Measurements from ENCODE around the gene CDS2. TPM values are rescaled to one million over a fixed set of nuclear protein-coding genes. Genes with fewer than 3 reads are reported as not detected.

CDS2 gene
- total RNA-seq, 2 experiments from 2014 or later: 56.2 to 58.3 TPM

GRCh38 chr20:5184684-5185083 is 57.9 kb downstream of the CDS2 start:
- CTCF ChIA-PET: interaction anchor here (2.2 kb wide), 1 partner anchor 58 kb away, joined by 12 read pairs; the partner anchor contains the start of gene CDS2
- Mint-ChIP-seq H3K9me3 (ENCODE audit: insufficient read depth) (no peaks in the 10 kb centered on the region), H3K4me3 (no peak overlapping the region), H3K27ac (no peak overlapping the region), H3K36me3 (ENCODE audit: low read depth) (peaks cover 36% of the 10 kb centered on the region), H3K27me3 (ENCODE audit: low read depth) (no peaks in the 10 kb centered on the region), H3K4me1 (ENCODE audit: low read depth) (no peaks in the 10 kb centered on the region)
- ATAC-seq: no peak
- POLR2A ChIA-PET: no interaction called here
- no peak for DNase-seq

GRCh38 chr20:5187122-5187521 is 60.3 kb downstream of the CDS2 start:
- ChIA-PET CTCF (interaction anchor here (0.6 to 1.6 kb wide), 4 partner anchors 36 to 130 kb away, joined by 3 to 6 read pairs (median 4); partner anchors contain the start of gene CDS2), POLR2A (interaction anchor here (1.3 kb wide), 1 partner anchor 68 kb away, joined by 5 read pairs; no protein-coding TSS in a partner anchor)
- peaks cover under 1% of the 10 kb centered on the region for H3K4me1 Mint-ChIP-seq (ENCODE audit: low read depth)
- H3K27me3 Mint-ChIP-seq (ENCODE audit: low read depth): no peaks in the 10 kb centered on the region
- DNase-seq: no peak
- H3K36me3 Mint-ChIP-seq (ENCODE audit: low read depth): peaks cover 47% of the 10 kb centered on the region
- H3K27ac Mint-ChIP-seq: no peak overlapping the region
- H3K9me3 Mint-ChIP-seq (ENCODE audit: insufficient read depth): no peaks in the 10 kb centered on the region
- ATAC-seq: no peak
- H3K4me3 Mint-ChIP-seq: no peak overlapping the region

- DNase-seq (no peak), ATAC-seq (no peak)
- ChIA-PET POLR2A (no interaction called here), CTCF (interaction anchor here (1.6 kb wide), 1 partner anchor 62 kb away, joined by 6 read pairs; the partner anchor contains the start of gene CDS2)
- H3K4me1 Mint-ChIP-seq (ENCODE audit: low read depth): peaks cover 9% of the 10 kb centered on the region
- H3K4me3 Mint-ChIP-seq: no peak overlapping the region
- no peaks in the 10 kb centered on the region for H3K9me3 Mint-ChIP-seq (ENCODE audit: insufficient read depth)
- H3K36me3 Mint-ChIP-seq (ENCODE audit: low read depth): peaks cover 39% of the 10 kb centered on the region
- H3K27me3 Mint-ChIP-seq (ENCODE audit: low read depth): no peaks in the 10 kb centered on the region
- no peak overlapping the region for H3K27ac Mint-ChIP-seq
Observed at GRCh38 chr20:5188736-5189135, 61.9 kb downstream of the CDS2 start.

GRCh38 chr20:5189917-5190316 is 63.1 kb downstream of the CDS2 start:
- Mint-ChIP-seq H3K36me3 (ENCODE audit: low read depth) (peaks cover 36% of the 10 kb centered on the region), H3K27ac (no peak overlapping the region), H3K4me1 (ENCODE audit: low read depth) (peaks cover 9% of the 10 kb centered on the region), H3K27me3 (ENCODE audit: low read depth) (no peaks in the 10 kb centered on the region), H3K4me3 (no peak overlapping the region), H3K9me3 (ENCODE audit: insufficient read depth) (no peaks in the 10 kb centered on the region)
- ChIA-PET POLR2A (interaction anchor here (1.0 to 1.5 kb wide), 3 partner anchors 59 to 70 kb away, joined by 3 to 7 read pairs (median 3); partner anchors contain the start of genes CDS2 and PCNA), CTCF (interaction anchor here (0.6 to 5.1 kb wide), 5 partner anchors 43 to 189 kb away, joined by 3 to 115 read pairs (median 4); partner anchors contain the start of genes CDS2 and PCNA)
- no peak for ATAC-seq
- no peak for DNase-seq

GRCh38 chr20:5190444-5190843 is 63.6 kb downstream of the CDS2 start:
- H3K27me3 Mint-ChIP-seq (ENCODE audit: low read depth): no peaks in the 10 kb centered on the region
- no peak overlapping the region for H3K27ac Mint-ChIP-seq
- DNase-seq (no peak), ATAC-seq (no peak)
- ChIA-PET POLR2A (interaction anchor here (1.0 to 1.5 kb wide), 2 partner anchors 59 to 71 kb away, joined by 3 to 7 read pairs; partner anchors contain the start of gene PCNA), CTCF (interaction anchor here (0.7 to 5.1 kb wide), 5 partner anchors 16 to 134 kb away, joined by 3 to 115 read pairs (median 29); partner anchors contain the start of genes CDS2 and PCNA)
- no peaks in the 10 kb centered on the region for H3K9me3 Mint-ChIP-seq (ENCODE audit: insufficient read depth)
- H3K4me3 Mint-ChIP-seq: no peak overlapping the region
- H3K4me1 Mint-ChIP-seq (ENCODE audit: low read depth): peaks cover 9% of the 10 kb centered on the region
- H3K36me3 Mint-ChIP-seq (ENCODE audit: low read depth): peaks cover 36% of the 10 kb centered on the region

GRCh38 chr20:5191829-5192569 is 65.2 kb downstream of the CDS2 start:
- no peaks in the 10 kb centered on the region for H3K9me3 Mint-ChIP-seq (ENCODE audit: insufficient read depth)
- peak overlapping the region; percentile 60 for H3K27ac Mint-ChIP-seq
- peaks cover 9% of the 10 kb centered on the region for H3K4me1 Mint-ChIP-seq (ENCODE audit: low read depth)
- DNase-seq: peak; percentile 62
- ChIA-PET CTCF (interaction anchor here (0.6 to 5.1 kb wide), 30 partner anchors 11 to 595 kb away, joined by 3 to 115 read pairs (median 4); partner anchors contain the start of genes CDS2 and PCNA), POLR2A (interaction anchor here (1.3 to 2.5 kb wide), 4 partner anchors 22 to 76 kb away, joined by 3 to 19 read pairs (median 7); partner anchors contain the start of genes CDS2 and PCNA)
- H3K36me3 Mint-ChIP-seq (ENCODE audit: low read depth): peaks cover 31% of the 10 kb centered on the region
- H3K4me3 Mint-ChIP-seq: no peak overlapping the region
- peak; percentile 65 for ATAC-seq
- no peaks in the 10 kb centered on the region for H3K27me3 Mint-ChIP-seq (ENCODE audit: low read depth)

- DNase-seq (no peak), ATAC-seq (no peak)
- ChIA-PET POLR2A (interaction anchor here (1.3 to 2.5 kb wide), 4 partner anchors 23 to 77 kb away, joined by 3 to 19 read pairs (median 7); partner anchors contain the start of genes CDS2 and PCNA), CTCF (interaction anchor here (0.6 to 5.1 kb wide), 31 partner anchors 9 to 596 kb away, joined by 3 to 115 read pairs (median 4); partner anchors contain the start of genes CDS2 and PCNA)
- Mint-ChIP-seq H3K4me1 (ENCODE audit: low read depth) (peaks cover 9% of the 10 kb centered on the region), H3K27ac (peak overlapping the region; percentile 26), H3K27me3 (ENCODE audit: low read depth) (no peaks in the 10 kb centered on the region), H3K4me3 (no peak overlapping the region), H3K9me3 (ENCODE audit: insufficient read depth) (no peaks in the 10 kb centered on the region), H3K36me3 (ENCODE audit: low read depth) (peaks cover 31% of the 10 kb centered on the region)
Observed at GRCh38 chr20:5192570-5193431, 66.0 kb downstream of the CDS2 start.

- H3K27ac Mint-ChIP-seq: no peak overlapping the region
- no peak overlapping the region for H3K4me3 Mint-ChIP-seq
- no peaks in the 10 kb centered on the region for H3K27me3 Mint-ChIP-seq (ENCODE audit: low read depth)
- ChIA-PET POLR2A (interaction anchor here (1.1 kb wide), 1 partner anchor 70 kb away, joined by 3 read pairs; no protein-coding TSS in a partner anchor), CTCF (interaction anchor here (1.1 to 2.0 kb wide), 3 partner anchors 10 to 69 kb away, joined by 3 to 9 read pairs (median 5); partner anchors contain the start of gene CDS2)
- DNase-seq (no peak), ATAC-seq (no peak)
- H3K9me3 Mint-ChIP-seq (ENCODE audit: insufficient read depth): no peaks in the 10 kb centered on the region
- H3K4me1 Mint-ChIP-seq (ENCODE audit: low read depth): peaks cover 9% of the 10 kb centered on the region
- H3K36me3 Mint-ChIP-seq (ENCODE audit: low read depth): peaks cover 24% of the 10 kb centered on the region
Observed at GRCh38 chr20:5195655-5196054, 68.8 kb downstream of the CDS2 start.

GRCh38 chr20:5196149-5196548 is 69.3 kb downstream of the CDS2 start:
- DNase-seq (no peak), ATAC-seq (no peak)
- no peaks in the 10 kb centered on the region for H3K27me3 Mint-ChIP-seq (ENCODE audit: low read depth)
- POLR2A ChIA-PET: no interaction called here
- no peaks in the 10 kb centered on the region for H3K9me3 Mint-ChIP-seq (ENCODE audit: insufficient read depth)
- no peak overlapping the region for H3K27ac Mint-ChIP-seq
- peaks cover 21% of the 10 kb centered on the region for H3K36me3 Mint-ChIP-seq (ENCODE audit: low read depth)
- peaks cover 9% of the 10 kb centered on the region for H3K4me1 Mint-ChIP-seq (ENCODE audit: low read depth)
- CTCF ChIA-PET: interaction anchor here (2.0 kb wide), 1 partner anchor 70 kb away, joined by 9 read pairs; the partner anchor contains the start of gene CDS2
- H3K4me3 Mint-ChIP-seq: no peak overlapping the region

GRCh38 chr20:5197270-5197827 is 70.5 kb downstream of the CDS2 start:
- ChIA-PET POLR2A (no interaction called here), CTCF (interaction anchor here (0.5 kb wide), 1 partner anchor 482 kb away, joined by 3 read pairs; no protein-coding TSS in a partner anchor)
- no peaks in the 10 kb centered on the region for H3K9me3 Mint-ChIP-seq (ENCODE audit: insufficient read depth)
- ATAC-seq (no peak), DNase-seq (no peak)
- no peak overlapping the region for H3K4me3 Mint-ChIP-seq
- peaks cover 6% of the 10 kb centered on the region for H3K4me1 Mint-ChIP-seq (ENCODE audit: low read depth)
- H3K36me3 Mint-ChIP-seq (ENCODE audit: low read depth): peaks cover 15% of the 10 kb centered on the region
- H3K27me3 Mint-ChIP-seq (ENCODE audit: low read depth): no peaks in the 10 kb centered on the region
- H3K27ac Mint-ChIP-seq: no peak overlapping the region

All from activated CD8-positive, alpha-beta T cell treated with anti-CD3 and anti-CD28 coated beads, Interleukin-2, amount 10 ng/mL, durations not matched to agents 7 days and 5 days (primary cell).